ENCODE data around the gene MAPK14. TPM values are rescaled to one million over a fixed set of nuclear protein-coding genes. Genes with fewer than 3 reads are reported as not detected.

Gene MAPK14
- total RNA-seq, 3 donors from 2014 or later (not counting 1 experiment from before 2014, with no cell fraction given): 68.0 to 106 (median 84.5) TPM

GRCh38 chr6:36050947-36051710, 23.5 kb downstream of the MAPK14 start:
- Histone ChIP-seq H3K27me3 (ENCODE audit: control insufficient read depth, insufficient read depth, low read length) (no peaks in the 10 kb centered on the region), H3K9me3 (ENCODE audit: control insufficient read depth, insufficient read depth, low read length) (no peaks in the 10 kb centered on the region), H3K4me3 (ENCODE audit: low read length) (no peak overlapping the region), H3K27ac (ENCODE audit: low read length) (no peak overlapping the region), H3K4me1 (ENCODE audit: control insufficient read depth, insufficient read depth, low read length) (peaks cover 12% of the 10 kb centered on the region), H3K36me3 (ENCODE audit: control insufficient read depth, insufficient read depth, low read length) (peaks cover 17% of the 10 kb centered on the region)
- TF ChIP-seq CTCF (IDR thresholded peaks at IDR 0.05): no peak
- WGBS (ENCODE audit: insufficient coverage): 83% methylated on average over 16 of the region's 16 CpGs
- Mint-ChIP-seq H3K4me1 (peaks cover 18 to 19% of the 10 kb centered on the region in 2 donors), H3K27ac (no peak overlapping the region), H3K9me3 (no peaks in the 10 kb centered on the region), H3K27me3 (ENCODE audit: low read depth in 2 of 2) (no peaks in the 10 kb centered on the region), H3K4me3 (no peak overlapping the region), H3K36me3 (no peaks in the 10 kb centered on the region)
- DNase-seq (no peak), ATAC-seq (no peak)
- intact Hi-C loops (cut with micrococcal nuclease): no loop called here

GRCh38 chr6:36052097-36052496, 24.5 kb downstream of the MAPK14 start:
- no peak overlapping the region for H3K4me3 Mint-ChIP-seq
- WGBS (ENCODE audit: insufficient coverage): 85% methylated on average over 2 of the region's 2 CpGs
- H3K27me3 Mint-ChIP-seq (ENCODE audit: low read depth in 2 of 2): no peaks in the 10 kb centered on the region
- no peaks in the 10 kb centered on the region for H3K36me3 Mint-ChIP-seq
- no peak for ATAC-seq
- peaks cover 22% of the 10 kb centered on the region for H3K36me3 ChIP-seq (ENCODE audit: control insufficient read depth, insufficient read depth, low read length)
- no peak for TF ChIP-seq CTCF (IDR thresholded peaks at IDR 0.05)
- no peaks in the 10 kb centered on the region for H3K27me3 ChIP-seq (ENCODE audit: control insufficient read depth, insufficient read depth, low read length)
- H3K27ac Mint-ChIP-seq: no peak overlapping the region
- H3K27ac ChIP-seq (ENCODE audit: low read length): no peak overlapping the region
- H3K4me1 ChIP-seq (ENCODE audit: control insufficient read depth, insufficient read depth, low read length): peaks cover 9% of the 10 kb centered on the region
- peaks cover 22% of the 10 kb centered on the region in 2 donors for H3K4me1 Mint-ChIP-seq
- H3K9me3 Mint-ChIP-seq: no peaks in the 10 kb centered on the region
- no peaks in the 10 kb centered on the region for H3K9me3 ChIP-seq (ENCODE audit: control insufficient read depth, insufficient read depth, low read length)
- intact Hi-C loops (cut with micrococcal nuclease): no loop called here
- no peak for DNase-seq
- H3K4me3 ChIP-seq (ENCODE audit: low read length): no peak overlapping the region

- ATAC-seq: no peak
- H3K36me3 ChIP-seq (ENCODE audit: control insufficient read depth, insufficient read depth, low read length): peaks cover 25% of the 10 kb centered on the region
- TF ChIP-seq CTCF (IDR thresholded peaks at IDR 0.05): no peak
- Mint-ChIP-seq H3K27me3 (ENCODE audit: low read depth in 2 of 2) (no peaks in the 10 kb centered on the region), H3K4me3 (no peak overlapping the region), H3K36me3 (no peaks in the 10 kb centered on the region), H3K9me3 (no peaks in the 10 kb centered on the region), H3K27ac (peak overlapping the region in 1 of 2 donors; percentile 76), H3K4me1 (peaks cover 29 to 31% of the 10 kb centered on the region in 2 donors)
- no peaks in the 10 kb centered on the region for H3K9me3 ChIP-seq (ENCODE audit: control insufficient read depth, insufficient read depth, low read length)
- intact Hi-C loops (cut with micrococcal nuclease): no loop called here
- H3K27ac ChIP-seq (ENCODE audit: low read length): no peak overlapping the region
- no peaks in the 10 kb centered on the region for H3K27me3 ChIP-seq (ENCODE audit: control insufficient read depth, insufficient read depth, low read length)
- 96% methylated on average over 2 of the region's 2 CpGs for WGBS (ENCODE audit: insufficient coverage)
- DNase-seq: no peak
- peaks cover 9% of the 10 kb centered on the region for H3K4me1 ChIP-seq (ENCODE audit: control insufficient read depth, insufficient read depth, low read length)
- H3K4me3 ChIP-seq (ENCODE audit: low read length): no peak overlapping the region
These were observed 26.3 kb downstream of the MAPK14 start for GRCh38 chr6:36053878-36054277.

- Mint-ChIP-seq H3K27me3 (ENCODE audit: low read depth in 2 of 2) (no peaks in the 10 kb centered on the region), H3K4me3 (no peak overlapping the region), H3K9me3 (no peaks in the 10 kb centered on the region), H3K36me3 (peaks cover 4% of the 10 kb centered on the region), H3K4me1 (peaks cover 32 to 34% of the 10 kb centered on the region in 2 donors), H3K27ac (peak overlapping the region; percentile 27 to 76)
- no CpG with 5 or more reads among the region's 2 CpGs for WGBS (ENCODE audit: insufficient coverage)
- TF ChIP-seq CTCF (IDR thresholded peaks at IDR 0.05): no peak
- Histone ChIP-seq H3K4me3 (ENCODE audit: low read length) (no peak overlapping the region), H3K4me1 (ENCODE audit: control insufficient read depth, insufficient read depth, low read length) (peaks cover 9% of the 10 kb centered on the region), H3K36me3 (ENCODE audit: control insufficient read depth, insufficient read depth, low read length) (peaks cover 29% of the 10 kb centered on the region), H3K27me3 (ENCODE audit: control insufficient read depth, insufficient read depth, low read length) (no peaks in the 10 kb centered on the region), H3K9me3 (ENCODE audit: control insufficient read depth, insufficient read depth, low read length) (no peaks in the 10 kb centered on the region), H3K27ac (ENCODE audit: low read length) (no peak overlapping the region)
- ATAC-seq: no peak
- intact Hi-C loops (cut with micrococcal nuclease): no loop called here
- no peak for DNase-seq
These were observed 26.8 kb downstream of the MAPK14 start for GRCh38 chr6:36054415-36054814.

Data from natural killer cell (primary cell).